ENCODE measurements around the gene SMCP.

The SMCP gene

DNA sequence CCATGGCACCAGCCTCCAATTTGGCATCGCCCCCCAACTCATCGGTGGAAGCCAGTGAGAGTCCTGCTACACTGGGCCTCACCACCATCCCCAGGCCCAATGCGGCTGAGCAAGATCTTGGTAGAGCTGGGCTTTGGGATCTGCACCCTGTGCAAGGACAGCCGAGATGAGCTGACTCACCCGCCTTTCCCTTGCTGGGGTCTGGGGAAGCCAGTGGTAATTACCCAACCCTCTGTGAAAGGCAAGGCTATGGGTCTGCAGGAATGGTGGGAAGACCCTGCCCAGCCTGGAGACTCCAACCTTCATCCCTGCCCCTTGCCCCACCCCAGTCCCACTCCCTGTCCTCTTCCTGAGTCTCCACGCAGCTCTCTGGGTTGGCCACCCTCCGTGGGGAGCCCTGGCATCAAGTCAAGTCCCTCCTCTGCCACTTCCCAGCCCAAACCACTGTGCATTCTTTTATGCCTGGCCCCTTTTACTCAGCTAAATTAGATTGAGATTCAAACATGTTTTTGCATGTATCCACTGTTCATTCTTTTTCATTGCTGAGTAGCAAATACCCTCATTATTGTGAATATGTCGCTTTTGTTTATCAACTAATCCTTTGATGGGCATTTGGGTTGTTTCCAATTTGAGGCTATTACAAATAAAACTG, 8.8 kb downstream of the SMCP start:
- no peak for DNase-seq (ENCODE audit: low read depth)

DNA sequence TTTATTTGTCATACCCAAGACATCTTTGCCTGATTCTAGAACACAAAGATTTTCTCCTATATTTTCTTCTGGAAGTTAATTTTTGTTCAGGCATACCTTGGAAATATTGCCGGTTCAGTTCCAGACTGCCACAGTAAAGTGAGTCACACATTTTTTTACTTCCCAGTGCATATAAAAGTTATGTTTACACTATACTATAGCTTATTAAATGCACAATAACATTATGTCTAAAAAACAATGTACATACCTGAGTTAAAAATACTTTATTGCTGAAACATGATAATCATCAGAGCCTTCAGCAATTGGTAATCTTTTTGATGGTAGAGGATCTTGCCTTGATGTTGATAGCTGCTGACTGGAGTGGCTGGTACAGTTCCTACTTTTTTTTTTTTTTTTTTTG, 10.0 kb downstream of the SMCP start:
- DNase-seq (ENCODE audit: low read depth): no peak

DNA sequence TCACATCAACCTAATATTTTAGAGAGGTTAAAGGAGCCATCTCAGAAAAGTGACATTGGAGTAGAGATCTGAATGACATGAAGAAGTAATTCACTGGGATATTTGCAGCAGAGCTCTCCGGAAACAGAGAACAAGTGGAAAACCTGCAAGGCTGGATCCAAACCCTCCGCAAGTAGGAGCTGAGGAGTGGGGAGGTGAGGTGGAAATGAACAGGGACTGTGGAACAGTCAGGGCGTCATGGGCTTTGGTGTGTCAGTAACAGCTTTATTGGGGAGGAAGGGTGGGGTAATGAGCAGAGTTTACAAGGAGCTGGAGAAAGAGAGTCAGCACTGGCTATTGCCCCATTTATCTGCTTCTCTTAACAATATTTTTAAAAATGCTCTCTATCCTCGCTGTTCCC, 20.9 kb downstream of the SMCP start:
- no peak for DNase-seq (ENCODE audit: low read depth)

DNA sequence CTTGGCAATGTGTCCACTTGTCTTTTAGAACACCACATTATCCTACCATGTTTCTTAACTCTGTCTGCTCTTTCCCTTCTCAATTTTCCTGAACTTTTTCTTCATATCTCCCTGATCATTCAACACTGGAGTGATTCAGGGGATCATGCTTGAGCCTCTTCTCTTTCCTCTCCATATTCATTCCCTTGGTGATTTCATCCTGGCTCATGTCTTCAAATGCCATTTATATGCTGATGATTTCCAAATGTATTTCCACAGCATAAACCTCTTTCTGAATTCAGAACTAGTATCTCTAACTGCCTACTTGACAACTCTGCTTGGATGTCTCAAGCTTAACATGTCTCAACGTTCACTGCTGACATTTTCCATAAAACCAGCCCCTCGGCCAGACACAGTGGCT, 21.8 kb downstream of the SMCP start:
- DNase-seq (ENCODE audit: low read depth): no peak

DNA sequence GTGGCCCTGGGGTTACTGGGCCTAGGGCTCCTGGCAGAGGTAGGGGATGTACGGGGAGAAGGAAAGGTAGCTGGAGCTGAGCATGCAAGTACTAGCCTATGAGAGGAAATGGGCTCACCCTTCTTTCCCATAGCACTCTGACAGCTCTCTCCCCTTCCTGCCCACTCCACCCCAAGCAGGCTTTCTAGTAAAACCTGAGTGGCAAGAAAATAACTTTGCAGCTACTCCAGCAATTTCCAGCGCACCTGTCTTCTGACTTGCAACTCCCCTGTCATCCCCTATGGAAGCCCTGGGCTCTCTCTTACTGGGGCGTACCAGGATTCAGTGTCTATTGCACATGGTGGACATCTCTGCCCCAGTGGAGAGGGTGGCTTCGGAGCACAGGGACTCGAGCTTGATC, 23.5 kb downstream of the SMCP start:
- DNase-seq (ENCODE audit: low read depth): no peak

DNA sequence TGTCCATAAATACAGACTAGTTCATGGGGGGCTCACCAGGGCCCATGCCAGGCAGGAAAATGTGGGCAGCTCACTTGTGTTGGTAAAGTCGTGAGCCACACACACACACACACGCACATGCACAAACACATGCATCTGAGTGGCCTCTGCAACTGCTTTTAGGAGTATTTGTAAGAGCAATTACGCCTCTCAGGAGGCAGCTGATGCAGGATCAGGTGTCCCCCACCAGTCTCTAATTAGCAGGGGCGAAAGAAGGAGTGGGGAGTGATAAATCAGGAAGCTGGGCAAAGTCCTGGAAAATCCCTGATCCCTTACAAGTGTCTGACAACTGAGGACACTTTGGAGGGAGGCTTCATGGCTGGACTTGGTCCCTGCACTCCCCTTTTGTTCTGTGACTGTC, 24.5 kb downstream of the SMCP start:
- DNase-seq (ENCODE audit: low read depth): no peak

DNA sequence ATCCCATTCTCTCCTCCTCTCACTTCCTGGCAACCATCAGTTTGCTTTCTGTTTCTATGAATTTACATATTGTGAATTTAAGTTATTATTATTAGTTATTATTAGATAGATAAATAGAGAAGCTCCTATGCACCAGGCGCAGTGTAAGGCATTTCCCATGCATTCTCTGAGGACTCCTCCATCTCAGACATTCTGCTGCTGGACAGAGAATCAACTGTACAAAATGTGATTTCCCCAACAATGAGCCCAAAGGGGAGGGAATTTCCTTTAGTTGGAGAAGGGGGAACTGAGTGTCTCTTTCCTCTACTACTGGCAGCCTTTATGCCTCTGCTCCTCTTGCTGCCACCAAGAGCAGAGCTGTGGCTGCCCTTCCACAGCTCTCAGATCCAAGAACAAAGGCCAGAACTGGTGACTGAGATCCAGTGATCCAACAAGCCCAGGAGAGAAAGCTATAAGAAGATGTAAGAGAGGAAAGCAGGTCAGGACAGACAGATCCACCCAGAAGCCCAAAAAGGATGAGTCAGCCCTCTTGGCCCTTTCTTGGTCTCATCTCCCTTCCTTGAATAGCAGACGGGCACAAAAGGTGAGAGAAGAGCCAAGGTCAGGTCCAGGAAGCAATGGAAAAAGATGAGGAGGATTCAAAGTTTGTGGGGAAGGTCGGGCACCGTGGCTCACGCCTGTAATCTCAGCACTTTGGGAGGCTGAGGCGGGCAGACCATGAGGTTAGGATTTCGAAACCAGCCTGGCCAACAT, 26.7 kb downstream of the SMCP start:
- DNase-seq (ENCODE audit: low read depth): no peak

DNA sequence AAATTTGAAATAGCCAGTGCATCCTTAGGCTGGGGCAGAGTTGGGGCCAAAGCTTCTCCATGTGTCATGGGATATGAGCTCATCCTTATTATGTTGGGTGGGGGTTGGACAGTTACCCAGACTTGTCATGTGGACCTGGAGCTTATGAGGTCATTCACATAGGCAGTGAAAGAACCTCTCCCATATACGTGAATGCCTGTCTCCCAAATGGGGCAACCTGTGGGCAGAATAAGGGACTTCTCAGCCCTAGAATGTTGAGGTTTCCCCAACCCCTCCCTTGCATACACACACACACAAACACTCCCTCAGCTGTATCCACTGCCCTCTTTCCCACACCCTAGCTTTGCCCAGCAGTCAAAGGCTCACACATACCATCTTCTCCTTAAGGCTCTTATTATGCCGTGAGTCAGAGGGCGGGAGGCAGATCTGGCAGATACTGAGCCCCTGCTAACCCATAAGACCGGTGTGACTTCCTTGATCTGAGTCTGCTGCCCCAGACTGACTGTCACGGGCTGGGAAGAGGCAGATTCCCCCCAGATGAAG, 28.0 kb downstream of the SMCP start:
- DNase-seq (ENCODE audit: low read depth): no peak

DNA sequence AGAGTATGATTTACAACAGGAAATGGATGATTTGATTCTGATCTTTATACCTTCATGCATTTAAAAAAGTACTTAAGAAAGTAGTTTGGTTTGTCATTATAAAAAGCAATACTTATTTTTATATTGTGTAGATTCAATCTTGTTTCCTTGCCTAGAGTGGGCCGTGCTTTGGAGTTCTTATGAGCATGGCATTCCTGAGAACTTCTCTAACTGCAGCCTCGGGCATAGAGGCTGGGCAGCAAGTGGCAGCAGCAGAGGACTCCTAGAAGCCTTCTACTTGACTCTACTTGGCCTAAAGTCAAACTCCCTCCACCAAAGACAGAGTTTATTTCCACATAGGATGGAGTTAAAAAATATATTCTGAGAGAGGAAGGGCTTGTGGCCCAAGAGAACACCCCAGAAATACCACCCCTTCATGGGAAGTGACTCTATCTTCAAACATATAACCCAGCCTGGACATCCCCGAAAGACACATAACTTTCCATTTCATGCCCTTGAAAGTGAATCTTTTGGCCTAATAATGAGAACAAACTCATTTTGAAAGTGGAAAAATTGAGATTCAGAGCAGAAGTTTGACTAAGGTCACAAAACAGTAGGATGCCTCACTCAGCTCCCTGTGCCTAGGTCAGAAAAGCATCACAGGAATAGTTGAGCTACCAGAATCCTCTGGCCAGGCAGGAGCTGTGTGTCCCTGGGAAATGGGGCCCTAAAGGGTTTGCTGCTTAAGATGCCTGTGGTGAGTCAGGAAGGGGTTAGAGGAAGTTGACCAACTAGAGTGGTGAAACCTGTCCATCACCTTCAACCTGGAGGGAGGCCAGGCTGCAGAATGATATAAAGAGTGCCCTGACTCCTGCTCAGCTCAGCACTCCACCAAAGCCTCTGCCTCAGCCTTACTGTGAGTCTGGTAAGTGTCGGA, 29.8 kb downstream of the SMCP start, which contains the start of gene IVL:
TSS of gene IVL (plus strand) at position 861 of the 916 bp plus-strand sequence. CDS start 1,252 bp downstream, outside the sequence.
- DNase-seq (ENCODE audit: low read depth): no peak

DNA sequence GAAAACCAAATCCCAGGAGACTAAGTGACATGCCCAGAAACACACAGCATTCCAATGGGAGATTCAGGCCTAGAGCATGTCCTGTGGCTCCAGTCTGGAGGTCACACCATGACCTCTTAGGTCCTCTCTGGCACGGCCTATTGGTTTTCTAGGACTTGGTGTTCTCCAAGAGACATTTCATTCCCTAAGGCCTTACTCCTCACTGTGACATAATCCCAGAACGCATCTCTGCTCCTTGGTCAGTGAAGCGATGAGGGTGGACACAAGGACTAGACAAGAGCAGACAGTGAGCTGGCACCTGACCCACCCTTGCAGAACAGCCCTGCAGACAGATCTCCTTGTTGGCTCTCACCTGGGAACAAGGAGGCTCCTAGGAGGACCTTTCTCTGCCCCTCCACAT, 31.1 kb downstream of the SMCP start:
- no peak for DNase-seq (ENCODE audit: low read depth)

DNA sequence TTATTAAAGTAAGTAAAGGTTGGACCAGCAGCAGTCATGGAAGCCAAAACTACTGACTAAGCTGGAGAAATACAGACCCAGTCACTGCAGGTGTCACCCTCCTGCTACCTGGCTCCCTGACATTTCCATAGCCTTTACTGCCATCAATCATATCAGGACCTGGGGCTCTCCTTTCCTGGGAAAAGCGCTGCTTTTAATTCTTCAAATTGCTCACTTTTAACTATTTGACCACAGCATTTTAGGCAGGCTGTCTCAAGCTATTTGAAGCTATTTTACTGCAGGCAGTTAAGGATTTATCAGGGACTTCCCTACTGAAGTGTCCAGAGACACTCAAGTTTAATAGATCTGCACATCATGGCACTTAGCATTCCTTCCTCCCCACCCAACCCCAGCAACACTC, 34.3 kb downstream of the SMCP start:
- DNase-seq (ENCODE audit: low read depth): no peak

DNA sequence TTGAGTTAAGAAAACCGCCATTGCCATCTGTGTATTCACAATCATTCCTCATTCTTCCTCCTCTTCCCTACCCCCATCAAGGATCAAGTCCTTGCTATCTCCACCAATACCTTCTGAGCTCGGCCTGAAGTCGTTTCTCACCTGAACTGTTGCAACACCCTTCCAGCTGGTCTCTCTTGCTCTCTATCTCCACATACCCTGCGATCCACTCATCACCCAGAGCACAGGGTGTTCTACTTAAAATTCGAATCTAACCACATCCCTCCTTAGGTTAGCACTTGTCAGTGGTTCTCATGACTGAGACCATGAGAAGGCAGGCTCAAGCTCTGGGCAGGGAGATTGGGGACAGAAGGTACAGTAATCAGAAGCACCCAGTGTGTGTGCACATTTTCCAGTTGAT, 34.8 kb downstream of the SMCP start:
- no peak for DNase-seq (ENCODE audit: low read depth)

DNA sequence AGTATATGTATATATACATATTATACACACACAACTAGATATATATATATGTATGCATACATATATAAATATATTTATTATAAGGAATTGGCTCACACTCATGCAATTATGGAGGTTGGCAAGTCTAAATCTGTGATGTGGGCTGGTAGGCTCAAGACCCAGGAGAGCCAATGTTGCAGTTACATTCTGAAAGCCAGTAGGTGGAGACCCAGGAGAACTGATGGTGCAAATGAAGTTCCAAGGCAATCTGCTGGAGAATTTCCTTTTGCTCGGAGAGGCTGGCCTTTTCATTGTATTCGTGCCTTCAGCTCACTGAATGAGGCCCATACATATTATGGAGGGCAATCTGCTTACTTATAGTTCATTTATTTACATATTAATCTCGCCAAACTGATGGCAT, 39.7 kb downstream of the SMCP start:
- no peak for DNase-seq (ENCODE audit: low read depth)

DNA sequence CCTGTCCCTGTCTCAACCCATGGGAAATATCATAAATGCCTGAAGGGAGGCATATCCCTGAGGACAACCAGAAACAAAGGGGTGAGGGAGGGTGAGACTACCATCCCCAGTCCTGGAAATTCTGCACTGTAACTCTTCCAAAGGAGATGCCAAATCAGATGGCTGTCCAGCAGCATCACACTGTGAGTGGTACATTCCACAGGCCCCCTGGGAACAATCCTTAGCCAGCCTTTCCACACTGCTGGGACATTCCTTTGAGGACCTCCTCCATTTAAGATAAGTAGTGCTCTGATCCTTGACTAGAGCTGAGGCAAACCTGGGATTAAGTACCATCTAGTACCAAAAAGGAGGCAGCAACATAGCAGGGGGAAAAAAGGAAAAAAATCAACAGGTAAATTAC, 40.9 kb downstream of the SMCP start:
- DNase-seq (ENCODE audit: low read depth): no peak

DNA sequence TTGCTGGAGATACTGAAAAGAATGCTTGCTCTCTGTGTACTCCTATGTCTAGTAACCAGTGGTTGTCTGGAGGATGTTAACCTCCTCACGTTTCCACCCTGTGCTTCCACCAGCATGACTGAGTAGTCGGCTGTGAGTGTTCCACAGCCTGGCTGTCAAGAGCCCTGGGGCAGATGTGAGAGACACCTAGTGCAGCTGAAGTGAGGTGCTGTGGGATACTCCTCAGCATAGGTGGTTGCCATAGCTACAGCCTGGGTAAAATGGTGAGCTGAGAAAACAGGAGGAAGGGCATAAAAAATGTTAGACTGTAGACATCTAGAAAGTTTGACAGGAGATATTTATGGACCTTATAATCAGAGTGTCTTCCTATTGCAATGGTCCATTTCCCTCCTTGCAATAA, 46.1 kb downstream of the SMCP start:
- no peak for DNase-seq (ENCODE audit: low read depth)

DNA sequence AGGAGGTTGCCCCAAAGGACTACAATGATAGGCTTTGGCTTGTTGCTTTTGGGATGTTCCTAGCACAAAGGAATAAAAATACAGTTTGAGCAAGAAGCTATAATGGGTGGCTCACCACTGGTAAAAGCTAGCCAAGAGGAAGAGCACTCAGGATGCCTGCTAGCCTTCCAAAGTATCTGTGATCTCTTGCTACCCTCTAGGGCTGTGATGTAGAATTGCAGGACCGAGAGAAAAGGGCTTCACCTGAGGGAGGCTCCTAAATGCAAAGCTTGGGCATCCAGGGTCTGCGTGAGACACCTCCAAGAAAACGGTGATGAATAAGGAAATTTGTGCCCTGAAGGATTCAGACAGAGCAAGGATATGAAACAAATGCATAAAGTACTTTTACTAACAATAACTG, 48.0 kb downstream of the SMCP start:
- no peak for DNase-seq (ENCODE audit: low read depth)

DNA sequence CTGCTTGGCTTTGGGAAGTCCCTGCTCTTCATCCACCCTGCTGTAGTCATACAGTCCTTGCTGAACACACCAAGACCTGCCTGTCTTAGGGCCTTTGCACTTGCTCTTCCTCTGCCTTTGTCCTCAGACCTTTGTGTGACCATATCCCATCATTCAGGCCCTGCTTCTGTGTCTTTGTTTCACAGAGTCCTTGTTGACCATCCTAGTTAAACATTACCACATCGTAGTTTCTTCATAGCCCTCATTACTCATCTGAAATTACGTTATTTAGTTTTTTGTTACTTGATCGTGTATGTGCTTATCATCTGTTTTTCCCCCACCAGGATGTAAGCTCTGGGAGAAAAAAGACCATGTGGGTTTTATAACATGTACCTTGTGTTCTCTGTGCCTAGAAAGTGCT, 50.5 kb downstream of the SMCP start:
- no peak for DNase-seq (ENCODE audit: low read depth)

DNA sequence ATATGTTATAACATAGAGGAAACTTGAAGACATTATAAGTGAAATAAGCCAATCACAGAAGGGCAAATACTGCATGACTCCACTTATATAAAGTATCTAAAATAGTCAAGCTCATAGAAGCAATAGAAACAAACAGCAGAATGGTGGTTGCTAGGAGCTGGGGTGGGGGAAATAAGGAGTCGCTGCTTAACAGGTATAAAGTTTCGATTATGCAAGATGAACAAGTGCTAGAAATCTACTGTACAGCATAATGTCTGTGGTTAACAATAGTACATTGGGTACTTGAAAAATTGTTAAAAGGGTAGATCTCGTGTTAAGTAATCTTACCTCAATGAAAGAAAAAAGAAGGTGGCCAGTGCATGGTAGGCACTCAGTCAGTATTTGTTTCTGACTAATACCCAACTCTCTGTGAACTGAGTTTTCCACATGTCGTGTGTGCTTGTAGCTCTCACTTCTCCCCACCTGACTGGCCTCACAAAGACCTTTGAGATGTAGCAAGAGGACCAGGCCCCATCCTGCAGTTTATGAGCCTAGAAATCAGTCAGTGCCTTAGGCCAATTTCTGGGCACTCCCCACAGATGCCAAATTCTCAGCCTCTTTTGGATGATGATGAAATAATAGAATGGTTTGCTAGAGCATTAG, 54.2 kb downstream of the SMCP start:
- DNase-seq (ENCODE audit: low read depth): no peak

DNA sequence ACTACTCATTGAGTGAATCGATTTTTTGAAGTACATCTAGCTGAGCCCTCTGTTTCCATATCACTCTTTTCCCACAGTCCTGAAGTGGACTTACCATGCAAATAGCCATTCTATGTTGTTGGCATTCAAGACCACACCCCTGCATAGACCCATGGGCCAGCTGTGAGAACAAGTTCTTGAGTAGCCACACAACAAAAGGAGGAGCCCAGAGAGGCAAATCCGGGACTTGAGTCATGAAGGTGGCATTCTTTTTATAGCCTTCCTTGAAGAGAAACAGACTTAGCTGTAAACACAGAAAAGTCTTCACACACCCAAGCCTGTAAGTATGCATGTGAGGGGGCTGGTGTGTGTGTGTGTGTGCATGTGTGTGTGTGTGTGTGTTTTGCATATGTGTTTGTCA, 55.1 kb downstream of the SMCP start:
- no peak for DNase-seq (ENCODE audit: low read depth)

Measured in T follicular helper cell (primary cell).